HCT116 (cell line): ENCODE data around the gene BCL11A. TPM values are rescaled to one million over a fixed set of nuclear protein-coding genes. Genes with fewer than 3 reads are reported as not detected.

Experiments used
- ATAC-seq: fragments of 200-7000 bp; cut with Tn5 transposase; 2 replicates; pipeline ENCODE4 v1.9.1; 2020; ENCODE audit warnings: mild to moderate bottlenecking, moderate library complexity
- BruUV-seq: library from RNA; stranded (reverse); fragments of 400-500 nt; replicated peaks from 2 replicates; lab custom pipeline; 2021; lab: Mats Ljungman, UMichigan
- CTCF ChIA-PET: fragments of 300-600 bp; sonication (Branson Sonifier 250); formaldehyde crosslinking; loops from one replicate; lab custom pipeline; 2021; ENCODE audit warnings: antibody characterized with exemption; lab: Charles Lee
- POLR2A ChIA-PET: fragments of 300-600, 350-600 bp; sonication (Branson Sonifier 250); formaldehyde crosslinking; loops from one replicate; lab custom pipeline; 2021; ENCODE audit warnings: antibody characterized with exemption; lab: Charles Lee
- RAD21 ChIA-PET, 2 experiments: fragments of 300-600 bp; sonication (Branson Sonifier 250); formaldehyde crosslinking; loops; one replicate each; lab custom pipeline; 2023; ENCODE audit warnings: low total read pairs in 2 of 2; ENCODE audit not compliant: uncharacterized antibody in 2 of 2, unreplicated experiment in 2 of 2, low non-redundant PET in 1 of 2; lab: Charles Lee
- DNase-seq: peaks from one replicate; pipeline ENCODE4 v3.0.0-alpha.2; 2010; ENCODE audit warnings: low read depth, low spot score
- H2AFZ ChIP-seq: fragments of 200-600 bp; shearing (Covaris generic), sonication (generic); 2 replicates; pipeline ENCODE4 v1.6.1; 2017; ENCODE audit warnings: low read depth, mixed run types, mixed read lengths, antibody characterized with exemption, low read length; ENCODE audit not compliant: poor library complexity, severe bottlenecking
- H3K27ac ChIP-seq: 2 replicates; pipeline ENCODE4 v1.5.1; 2012; ENCODE audit warnings: low read depth, low read length
- H3K27me3 ChIP-seq: fragments of 200-600 bp; sonication (generic); 2 replicates; pipeline ENCODE4 v1.6.1; 2016; ENCODE audit warnings: mixed run types, low read length, mixed read lengths; ENCODE audit not compliant: insufficient read depth
- H3K36me3 ChIP-seq, 2 experiments: fragments of 200-500 bp in 1 of 2; fragments of 200-600 bp in 1 of 2; sonication (Bioruptor generic) in 1 of 2; sonication (generic) in 1 of 2; 2 replicates each; pipeline versions ENCODE4 v1.5.1 to v1.6.1; 2014 to 2016; ENCODE audit warnings: low read length in 2 of 2, inconsistent platforms in 1 of 2, mixed read lengths in 1 of 2, mixed run types in 1 of 2; ENCODE audit not compliant: insufficient read depth in 2 of 2, control insufficient read depth in 1 of 2
- H3K4me1 ChIP-seq, 2 experiments: fragments of 200-600 bp in 1 of 2; sonication (generic) in 1 of 2; 2 replicates each; pipeline versions ENCODE4 v1.5.1 to v1.6.1; 2012 to 2017; ENCODE audit warnings: low read length in 2 of 2, inconsistent platforms in 1 of 2, mild to moderate bottlenecking in 1 of 2, mixed read lengths in 1 of 2, mixed run types in 1 of 2, moderate library complexity in 1 of 2; ENCODE audit not compliant: insufficient read depth in 2 of 2, control insufficient read depth in 1 of 2
- H3K4me2 ChIP-seq: fragments of 200-600 bp; sonication (generic); 2 replicates; pipeline ENCODE4 v1.6.1; 2017; ENCODE audit warnings: mixed run types, low read length, mixed read lengths
- H3K4me3 ChIP-seq, 2 experiments: fragments of 200-600 bp in 1 of 2; sonication (generic) in 1 of 2; replicated peaks in 1 of 2; 2 replicates each; pipeline ENCODE4 v1.5.1; 2011 to 2016; ENCODE audit warnings: low read length in 2 of 2, control low read depth in 1 of 2, low read depth in 1 of 2, mild to moderate bottlenecking in 1 of 2, mixed read lengths in 1 of 2, mixed run types in 1 of 2
- H3K79me2 ChIP-seq: fragments of 200-600 bp; sonication (generic); 2 replicates; pipeline ENCODE4 v1.6.1; 2017; ENCODE audit warnings: mild to moderate bottlenecking, mixed run types, low read length, moderate library complexity, mixed read lengths; ENCODE audit not compliant: insufficient read depth
- H3K9ac ChIP-seq: fragments of 200-600 bp; sonication (generic); 2 replicates; pipeline ENCODE4 v1.6.1; 2016; ENCODE audit warnings: low read length, mixed read lengths
- H3K9me2 ChIP-seq: fragments of 200-600 bp; sonication (generic), shearing (Covaris generic); 2 replicates; pipeline ENCODE4 v1.6.1; 2017; ENCODE audit warnings: mixed run types, mild to moderate bottlenecking, moderate library complexity; ENCODE audit not compliant: insufficient read depth
- H3K9me3 ChIP-seq, 2 experiments: fragments of 200-500 bp in 1 of 2; fragments of 200-600 bp in 1 of 2; sonication (Bioruptor generic) in 1 of 2; sonication (generic) in 1 of 2; 2 replicates each; pipeline ENCODE4 v1.6.1; 2014 to 2017; ENCODE audit warnings: low read length in 2 of 2, mixed read lengths in 2 of 2, inconsistent platforms in 1 of 2, low read depth in 1 of 2, mild to moderate bottlenecking in 1 of 2, mixed run types in 1 of 2, moderate library complexity in 1 of 2; ENCODE audit not compliant: control insufficient read depth in 1 of 2, insufficient read depth in 1 of 2
- H4K20me1 ChIP-seq: fragments of 200-600 bp; sonication (generic), shearing (Covaris generic); 2 replicates; pipeline ENCODE4 v1.6.1; 2017; ENCODE audit warnings: mixed run types, mild to moderate bottlenecking, moderate library complexity; ENCODE audit not compliant: insufficient read depth
- ATF3 ChIP-seq: IDR thresholded peaks from 2 replicates; pipeline ENCODE4 v1.6.1; 2012
- CBX3 ChIP-seq: IDR thresholded peaks from 2 replicates; pipeline ENCODE4 v1.6.1; 2012; ENCODE audit warnings: low read depth
- CEBPB ChIP-seq: IDR thresholded peaks from 2 replicates; pipeline ENCODE4 v1.6.1; 2012; ENCODE audit warnings: low read depth
- ELF1 ChIP-seq: IDR thresholded peaks from 2 replicates; pipeline ENCODE4 v1.6.1; 2012; ENCODE audit warnings: low read depth, borderline replicate concordance
- EZH2 ChIP-seq: fragments of 200-600 bp; sonication (generic); IDR thresholded peaks from 2 replicates; pipeline ENCODE4 v1.6.1; 2017; ENCODE audit warnings: antibody characterized with exemption, mixed run types
- FOSL1 ChIP-seq: IDR thresholded peaks from 2 replicates; pipeline ENCODE4 v1.6.1; 2012; ENCODE audit warnings: low read depth
- JUND ChIP-seq: IDR thresholded peaks from 2 replicates; pipeline ENCODE4 v1.6.1; 2012
- MAX ChIP-seq: IDR thresholded peaks from 2 replicates; pipeline ENCODE4 v1.6.1; 2012
- POLR2A ChIP-seq: IDR thresholded peaks from 2 replicates; pipeline ENCODE4 v1.7.0; 2011; ENCODE audit warnings: borderline replicate concordance; ENCODE audit not compliant: insufficient read depth, insufficient read length; ENCODE audit errors: extremely low read depth
- POLR2AphosphoS5 ChIP-seq: IDR thresholded peaks from 2 replicates; pipeline ENCODE4 v1.6.1; 2011; ENCODE audit warnings: mild to moderate bottlenecking, low read depth, low read length, moderate library complexity
- SIN3A ChIP-seq: IDR thresholded peaks from 2 replicates; pipeline ENCODE4 v1.6.1; 2012; ENCODE audit warnings: low read depth
- SP1 ChIP-seq: IDR thresholded peaks from 2 replicates; pipeline ENCODE4 v1.6.1; 2012; ENCODE audit warnings: low read depth
- SRF ChIP-seq: IDR thresholded peaks from 2 replicates; pipeline ENCODE4 v1.6.1; 2012; ENCODE audit warnings: low read depth
- TCF7L2 ChIP-seq: IDR thresholded peaks from 2 replicates; pipeline ENCODE4 v1.7.0; 2011; ENCODE audit warnings: borderline replicate concordance, inconsistent platforms; ENCODE audit not compliant: insufficient read depth, insufficient read length; ENCODE audit errors: extremely low read depth
- YY1 ChIP-seq: IDR thresholded peaks from 2 replicates; pipeline ENCODE4 v1.6.1; 2011; ENCODE audit warnings: low read length, low read depth, moderate library complexity, mild to moderate bottlenecking; ENCODE audit not compliant: insufficient replicate concordance; ENCODE audit errors: extremely low read depth
- ZBTB33 ChIP-seq: IDR thresholded peaks from 2 replicates; pipeline ENCODE4 v1.6.1; 2011; ENCODE audit warnings: mild to moderate bottlenecking, low read length, moderate library complexity; ENCODE audit not compliant: insufficient replicate concordance; ENCODE audit errors: extremely low read depth
- intact Hi-C: fragments of 100-400 bp; cut with micrococcal nuclease; formaldehyde crosslinking; loops from 2 replicates; pipeline ENCODE4 v1.10.0; 2022
- total RNA-seq: library from RNA; stranded (reverse); gene quantifications from one replicate; pipeline ENCODE4 v1.2.1, GENCODE V29; 2021; ENCODE audit not compliant: unreplicated experiment
- TF ChIP-seq, protein P1 (sequence below), 3 experiments: fragments of 200-600 bp in 1 of 3; sonication (generic) in 1 of 3; IDR thresholded peaks in 2 of 3; conservative IDR thresholded peaks in 1 of 3; 2 replicates each; pipeline ENCODE4 v1.5.1; 2012 to 2017; ENCODE audit warnings: low read depth in 2 of 3, low read length in 2 of 3, antibody characterized with exemption in 1 of 3, borderline replicate concordance in 1 of 3, control low read depth in 1 of 3, mild to moderate bottlenecking in 1 of 3, mixed read lengths in 1 of 3, mixed run types in 1 of 3, moderate library complexity in 1 of 3; ENCODE audit not compliant: insufficient read depth in 1 of 3

BCL11A gene
- total RNA-seq, 1 experiment from 2014 or later = 0.71 TPM

GRCh38 chr2:60486067-60486466 is 67.4 kb downstream of the BCL11A start:
- CTCF ChIA-PET = no interaction called here

DNA sequence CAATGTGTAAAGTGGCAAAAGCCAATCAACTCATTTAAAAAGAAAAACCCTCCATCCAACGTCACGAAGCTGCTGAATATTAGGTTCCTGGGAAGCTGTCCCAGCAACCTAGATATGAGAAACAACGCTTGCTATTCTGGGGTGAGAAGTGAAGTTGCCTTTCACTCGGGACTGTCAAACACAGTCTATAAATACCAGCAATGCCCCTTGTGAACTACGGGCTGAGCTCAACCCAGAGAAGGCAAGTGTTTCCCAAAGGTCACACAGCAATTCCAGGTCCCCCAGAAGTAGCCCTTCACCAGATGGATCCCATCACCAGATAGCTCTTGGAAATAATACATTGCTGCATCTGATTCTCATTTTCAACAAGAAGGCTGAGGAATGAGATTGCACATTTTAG is 67.9 kb downstream of the BCL11A start:
- no peak overlapping the region for H3K9ac ChIP-seq
- no peaks in the 10 kb centered on the region for H3K36me3 ChIP-seq
- no peak overlapping the region for H3K4me2 ChIP-seq
- H3K4me1 ChIP-seq = no peaks in the 10 kb centered on the region
- no TSS peak for BruUV-seq
- ChIA-PET RAD21 (no interaction called here), POLR2A (no interaction called here), CTCF (no interaction called here)
- ATAC-seq (no peak), DNase-seq (no peak)
- peaks cover 63% of the 10 kb centered on the region for H3K27me3 ChIP-seq
- H3K9me2 ChIP-seq = no peaks in the 10 kb centered on the region
- intact Hi-C loops = no loop called here
- H3K9me3 ChIP-seq = no peaks in the 10 kb centered on the region
- no peak overlapping the region for H2AFZ ChIP-seq
- no peak overlapping the region for H3K27ac ChIP-seq
- H3K4me3 ChIP-seq = no peak overlapping the region
- H3K79me2 ChIP-seq = no peaks in the 10 kb centered on the region
- no peaks in the 10 kb centered on the region for H4K20me1 ChIP-seq
- TF ChIP-seq TCF7L2 (no peak), SIN3A (no peak), FOSL1 (no peak), ELF1 (no peak), CBX3 (no peak), EZH2 (no peak), POLR2A (no peak), POLR2AphosphoS5 (no peak), SP1 (no peak), ZBTB33 (no peak), MAX (no peak), JUND (no peak)

More at GRCh38 chr2:60486067-60486466, 67.4 kb downstream of the BCL11A start:
- intact Hi-C loops = no loop called here
- ATAC-seq = no peak
- no peaks in the 10 kb centered on the region for H3K9me2 ChIP-seq
- no peak overlapping the region for H3K9ac ChIP-seq
- no peaks in the 10 kb centered on the region for H3K36me3 ChIP-seq
- H4K20me1 ChIP-seq = no peaks in the 10 kb centered on the region
- no TSS peak for BruUV-seq
- no peak overlapping the region for H3K4me2 ChIP-seq
- H3K9me3 ChIP-seq = no peaks in the 10 kb centered on the region
- no peaks in the 10 kb centered on the region for H3K79me2 ChIP-seq
- no peak overlapping the region for H2AFZ ChIP-seq
- POLR2A ChIA-PET = no interaction called here
- H3K4me3 ChIP-seq = no peak overlapping the region
- no peaks in the 10 kb centered on the region for H3K4me1 ChIP-seq
- peaks cover 62% of the 10 kb centered on the region for H3K27me3 ChIP-seq
- H3K27ac ChIP-seq = no peak overlapping the region
- no peak for TF ChIP-seq YY1
- no peak for TF ChIP-seq SRF
- no peak for TF ChIP-seq CEBPB
- no peak for TF ChIP-seq ATF3
- no peak for TF ChIP-seq POLR2AphosphoS5
- TF ChIP-seq, protein P1, sequence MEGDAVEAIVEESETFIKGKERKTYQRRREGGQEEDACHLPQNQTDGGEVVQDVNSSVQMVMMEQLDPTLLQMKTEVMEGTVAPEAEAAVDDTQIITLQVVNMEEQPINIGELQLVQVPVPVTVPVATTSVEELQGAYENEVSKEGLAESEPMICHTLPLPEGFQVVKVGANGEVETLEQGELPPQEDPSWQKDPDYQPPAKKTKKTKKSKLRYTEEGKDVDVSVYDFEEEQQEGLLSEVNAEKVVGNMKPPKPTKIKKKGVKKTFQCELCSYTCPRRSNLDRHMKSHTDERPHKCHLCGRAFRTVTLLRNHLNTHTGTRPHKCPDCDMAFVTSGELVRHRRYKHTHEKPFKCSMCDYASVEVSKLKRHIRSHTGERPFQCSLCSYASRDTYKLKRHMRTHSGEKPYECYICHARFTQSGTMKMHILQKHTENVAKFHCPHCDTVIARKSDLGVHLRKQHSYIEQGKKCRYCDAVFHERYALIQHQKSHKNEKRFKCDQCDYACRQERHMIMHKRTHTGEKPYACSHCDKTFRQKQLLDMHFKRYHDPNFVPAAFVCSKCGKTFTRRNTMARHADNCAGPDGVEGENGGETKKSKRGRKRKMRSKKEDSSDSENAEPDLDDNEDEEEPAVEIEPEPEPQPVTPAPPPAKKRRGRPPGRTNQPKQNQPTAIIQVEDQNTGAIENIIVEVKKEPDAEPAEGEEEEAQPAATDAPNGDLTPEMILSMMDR (IDR thresholded peaks at IDR 0.05 in 2 of 3, conservative IDR thresholded peaks at IDR 0.05 in 1 of 3; ENCODE audit: borderline replicate concordance in 1 of 3, insufficient read depth in 1 of 3, low read depth in 2 of 3, low read length in 2 of 3) = no peak
- RAD21 ChIA-PET = no interaction called here
- no peak for DNase-seq
